Breast epithelium (tissue), 3 donors: ENCODE data around the gene ITGA3.

Source experiments
- POLR2A ChIP-seq: fragments of 450-650 bp; IDR thresholded peaks from one replicate; pipeline ENCODE4 v1.6.1; 2016; ENCODE audit warnings: antibody characterized with exemption, mild to moderate bottlenecking, moderate library complexity
- TF ChIP-seq, protein P1 (sequence below), 3 donors: fragments of 450-650 bp; IDR thresholded peaks; one replicate each; pipeline ENCODE4 v1.5.1; 2016 to 2017; ENCODE audit warnings: antibody characterized with exemption in 3 of 3, mild to moderate bottlenecking in 3 of 3, moderate library complexity in 3 of 3

DNA sequence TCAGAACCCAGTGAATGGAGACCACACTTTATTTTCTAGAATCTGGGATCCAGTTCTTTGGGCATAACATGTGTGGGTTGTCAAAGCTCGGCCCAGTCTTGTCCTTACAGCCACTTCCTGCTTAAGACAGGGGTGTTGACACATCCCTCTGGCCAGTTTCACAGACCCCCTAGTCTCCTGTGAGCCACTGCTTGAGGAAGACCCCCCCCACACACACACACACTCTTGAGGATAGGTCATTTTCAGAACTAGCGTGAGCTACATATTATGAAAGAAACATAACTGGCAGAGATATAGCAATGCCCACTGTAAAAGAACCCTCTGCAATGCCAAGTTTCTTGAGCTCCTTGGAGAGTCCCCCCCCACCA lies 36.0 kb downstream of the ITGA3 start:
- TF ChIP-seq, protein P1, sequence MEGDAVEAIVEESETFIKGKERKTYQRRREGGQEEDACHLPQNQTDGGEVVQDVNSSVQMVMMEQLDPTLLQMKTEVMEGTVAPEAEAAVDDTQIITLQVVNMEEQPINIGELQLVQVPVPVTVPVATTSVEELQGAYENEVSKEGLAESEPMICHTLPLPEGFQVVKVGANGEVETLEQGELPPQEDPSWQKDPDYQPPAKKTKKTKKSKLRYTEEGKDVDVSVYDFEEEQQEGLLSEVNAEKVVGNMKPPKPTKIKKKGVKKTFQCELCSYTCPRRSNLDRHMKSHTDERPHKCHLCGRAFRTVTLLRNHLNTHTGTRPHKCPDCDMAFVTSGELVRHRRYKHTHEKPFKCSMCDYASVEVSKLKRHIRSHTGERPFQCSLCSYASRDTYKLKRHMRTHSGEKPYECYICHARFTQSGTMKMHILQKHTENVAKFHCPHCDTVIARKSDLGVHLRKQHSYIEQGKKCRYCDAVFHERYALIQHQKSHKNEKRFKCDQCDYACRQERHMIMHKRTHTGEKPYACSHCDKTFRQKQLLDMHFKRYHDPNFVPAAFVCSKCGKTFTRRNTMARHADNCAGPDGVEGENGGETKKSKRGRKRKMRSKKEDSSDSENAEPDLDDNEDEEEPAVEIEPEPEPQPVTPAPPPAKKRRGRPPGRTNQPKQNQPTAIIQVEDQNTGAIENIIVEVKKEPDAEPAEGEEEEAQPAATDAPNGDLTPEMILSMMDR (IDR thresholded peaks at IDR 0.05): no peak
- TF ChIP-seq POLR2A: no peak
